GM12874 (cell line): ENCODE results near the gene IL4I1.

Experiments used
- TF ChIP-seq, protein P1 (sequence below): IDR thresholded peaks from 2 replicates; pipeline ENCODE4 v1.5.1; 2011; ENCODE audit warnings: low read depth, mild to moderate bottlenecking, control low read depth, low read length, moderate library complexity; ENCODE audit not compliant: insufficient read depth

IL4I1 gene

DNA sequence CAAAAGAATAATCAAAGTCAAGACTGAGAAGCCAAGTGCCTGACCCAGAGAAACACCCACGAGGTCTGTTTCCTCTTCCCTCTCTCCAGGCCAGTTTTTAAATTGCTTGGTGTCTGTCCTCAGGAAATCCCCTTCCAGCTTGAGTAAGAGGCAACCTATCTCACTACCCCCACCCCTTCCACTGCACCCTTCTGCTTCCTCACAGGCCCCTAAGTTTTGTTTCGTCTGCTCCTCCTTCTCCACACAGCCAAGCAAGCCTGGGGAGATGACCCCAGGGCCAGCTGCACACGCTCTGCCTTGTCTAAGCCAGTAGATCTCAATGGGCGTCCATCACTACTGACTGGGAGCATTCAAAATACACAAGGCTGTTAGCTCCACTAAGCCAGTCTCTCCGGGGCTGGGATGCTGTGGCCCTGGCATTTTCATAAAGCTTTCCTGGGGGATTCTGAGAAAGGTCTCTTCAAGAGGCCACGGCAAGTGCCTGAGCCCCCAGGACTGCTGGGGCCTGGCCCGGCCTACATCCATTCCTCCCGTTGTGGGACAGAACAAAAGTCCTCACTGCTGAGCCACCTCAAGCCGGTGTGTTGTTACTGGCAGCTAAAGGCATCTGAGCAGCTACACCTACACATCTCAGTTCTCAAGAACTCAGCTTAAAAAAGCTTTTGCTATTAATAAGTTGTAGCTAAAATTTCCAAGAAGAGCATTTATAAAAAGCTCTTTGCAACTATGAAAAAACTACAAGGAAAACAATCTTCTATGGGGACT, 14.9 kb upstream of the IL4I1 start:
- TF ChIP-seq, protein P1, sequence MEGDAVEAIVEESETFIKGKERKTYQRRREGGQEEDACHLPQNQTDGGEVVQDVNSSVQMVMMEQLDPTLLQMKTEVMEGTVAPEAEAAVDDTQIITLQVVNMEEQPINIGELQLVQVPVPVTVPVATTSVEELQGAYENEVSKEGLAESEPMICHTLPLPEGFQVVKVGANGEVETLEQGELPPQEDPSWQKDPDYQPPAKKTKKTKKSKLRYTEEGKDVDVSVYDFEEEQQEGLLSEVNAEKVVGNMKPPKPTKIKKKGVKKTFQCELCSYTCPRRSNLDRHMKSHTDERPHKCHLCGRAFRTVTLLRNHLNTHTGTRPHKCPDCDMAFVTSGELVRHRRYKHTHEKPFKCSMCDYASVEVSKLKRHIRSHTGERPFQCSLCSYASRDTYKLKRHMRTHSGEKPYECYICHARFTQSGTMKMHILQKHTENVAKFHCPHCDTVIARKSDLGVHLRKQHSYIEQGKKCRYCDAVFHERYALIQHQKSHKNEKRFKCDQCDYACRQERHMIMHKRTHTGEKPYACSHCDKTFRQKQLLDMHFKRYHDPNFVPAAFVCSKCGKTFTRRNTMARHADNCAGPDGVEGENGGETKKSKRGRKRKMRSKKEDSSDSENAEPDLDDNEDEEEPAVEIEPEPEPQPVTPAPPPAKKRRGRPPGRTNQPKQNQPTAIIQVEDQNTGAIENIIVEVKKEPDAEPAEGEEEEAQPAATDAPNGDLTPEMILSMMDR = no peak

DNA sequence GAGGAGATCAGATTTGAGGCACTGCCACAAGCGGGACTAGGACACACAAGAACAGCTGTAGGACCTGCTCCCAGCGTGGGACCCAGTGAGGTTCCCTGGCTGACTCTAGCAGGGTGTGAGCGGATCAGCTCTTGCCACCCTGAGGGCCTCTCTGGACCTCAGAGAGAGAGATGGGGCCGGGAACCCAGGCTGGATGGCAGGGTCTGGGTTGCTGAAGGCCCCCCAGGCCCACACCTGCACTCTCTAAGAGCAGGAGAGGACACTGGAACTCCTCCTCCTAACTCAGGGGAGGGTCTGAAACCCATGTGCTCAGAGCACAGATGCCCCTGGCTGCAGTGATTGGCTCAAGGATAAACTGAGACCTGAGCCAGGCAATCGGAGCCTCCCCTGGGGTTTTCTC, 13.5 kb upstream of the IL4I1 start:
- TF ChIP-seq, protein P1 = no peak

DNA sequence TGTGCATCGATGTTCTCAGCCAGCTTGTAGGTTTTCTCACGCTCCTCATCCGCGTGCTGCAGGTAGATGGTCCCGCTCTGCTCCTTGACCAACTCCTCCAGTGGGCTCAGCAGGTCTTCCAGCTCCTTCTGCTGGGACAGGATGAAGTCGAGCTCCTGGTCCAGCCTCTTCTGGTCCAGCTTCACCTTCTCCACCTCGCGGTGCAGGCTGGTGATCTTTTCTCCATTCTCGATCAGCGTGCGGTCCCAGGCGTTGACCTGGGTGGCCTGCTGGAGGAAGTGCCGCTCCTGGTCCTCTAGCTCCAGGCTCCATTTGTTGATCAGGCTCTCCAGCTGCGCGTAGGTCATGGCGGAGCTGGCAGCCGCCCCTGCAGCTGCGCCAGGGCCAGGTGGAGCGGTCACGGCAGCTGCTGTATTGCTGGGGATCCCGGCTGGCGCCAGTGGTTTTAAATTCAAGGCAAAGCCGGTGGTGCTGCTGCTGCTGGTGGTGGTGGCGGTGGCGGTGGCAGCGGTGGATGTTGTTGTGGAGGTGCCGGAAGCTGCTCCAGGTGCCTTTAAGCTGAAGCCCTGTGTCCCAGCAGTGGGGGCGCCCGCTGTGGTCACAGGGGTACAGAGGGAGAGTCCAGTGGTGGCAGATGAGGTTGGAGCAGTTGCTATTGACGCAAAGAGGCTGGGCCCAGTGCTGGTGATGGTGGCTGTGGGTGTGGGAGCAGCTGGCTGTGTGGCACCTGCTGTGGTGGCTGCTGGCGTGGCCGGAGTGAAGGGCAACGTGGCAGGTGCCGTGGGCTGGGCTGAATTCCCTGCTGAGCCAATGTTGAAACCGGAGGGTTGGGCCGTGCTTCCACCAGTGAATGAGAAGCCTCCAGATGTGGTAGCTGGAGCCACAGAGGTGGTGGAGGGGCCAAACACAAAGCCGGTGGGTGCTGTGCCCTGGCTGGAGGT, 12.1 kb upstream of the IL4I1 start:
- TF ChIP-seq, protein P1 = no peak

DNA sequence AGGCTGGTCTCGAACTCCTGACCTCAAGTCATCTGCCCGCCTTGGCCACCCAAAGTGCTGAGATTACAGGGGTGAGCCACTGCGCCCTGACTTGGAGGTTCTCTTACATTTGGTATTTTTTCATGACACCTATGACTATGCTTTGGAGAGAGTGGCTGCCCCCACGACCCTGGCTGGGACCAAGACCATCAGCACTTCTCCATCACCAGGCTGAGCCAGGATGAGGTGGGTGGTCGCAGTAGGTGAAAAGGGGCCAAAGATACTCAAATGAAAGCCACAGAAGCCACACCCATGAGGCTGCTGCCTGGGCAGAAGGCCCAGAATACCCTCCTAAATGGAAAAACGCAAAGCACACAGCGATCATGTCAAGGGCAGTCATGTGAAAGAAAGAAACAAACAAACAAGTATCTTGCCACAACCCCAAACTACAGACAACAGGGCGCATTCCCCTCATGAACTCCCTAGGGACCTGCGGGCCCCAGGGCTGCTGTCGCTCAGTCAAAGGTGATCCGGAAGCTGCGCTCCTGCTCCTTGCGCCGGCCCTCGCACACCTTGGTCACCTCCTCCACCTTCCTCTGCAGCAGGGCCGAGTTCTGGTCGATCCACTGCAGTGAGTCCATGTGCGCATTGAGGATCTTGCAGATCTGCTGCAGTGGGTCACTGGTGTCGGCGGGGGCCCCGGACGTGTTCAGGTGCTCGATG, 11.2 kb upstream of the IL4I1 start:
- TF ChIP-seq, protein P1 = no peak

DNA sequence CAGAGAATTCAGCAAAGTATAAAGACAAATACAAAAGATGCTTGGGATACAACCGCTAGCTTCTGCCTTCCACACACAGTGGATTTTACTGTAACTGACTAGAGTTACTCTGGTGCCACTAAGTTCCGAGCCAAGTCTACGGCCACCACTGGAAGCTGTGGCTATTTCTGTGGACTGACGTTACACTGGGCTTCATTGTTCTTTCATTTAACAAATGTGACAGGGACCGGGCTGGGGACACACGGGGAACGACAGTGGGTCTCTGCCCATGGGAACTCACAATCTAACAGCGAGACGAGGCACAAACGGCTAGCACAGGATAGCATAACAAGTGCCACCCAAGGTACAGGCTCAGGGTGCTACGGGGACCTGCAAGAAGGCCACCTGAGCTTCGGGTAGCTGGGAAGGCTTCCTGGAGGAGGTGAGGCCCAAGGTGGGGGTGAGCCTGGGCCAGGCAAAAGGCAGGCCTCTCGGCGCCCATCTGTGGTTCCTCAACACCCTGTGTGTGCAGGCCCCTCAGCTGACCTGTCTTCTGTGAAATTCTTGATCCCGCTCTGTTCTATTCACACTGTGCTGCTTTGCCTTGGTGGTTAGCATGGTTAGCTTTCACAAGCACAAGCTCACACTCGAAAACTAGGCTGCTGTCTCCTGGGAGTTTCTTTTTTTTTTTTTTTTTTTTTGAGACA, 10.3 kb upstream of the IL4I1 start:
- TF ChIP-seq, protein P1 = no peak

DNA sequence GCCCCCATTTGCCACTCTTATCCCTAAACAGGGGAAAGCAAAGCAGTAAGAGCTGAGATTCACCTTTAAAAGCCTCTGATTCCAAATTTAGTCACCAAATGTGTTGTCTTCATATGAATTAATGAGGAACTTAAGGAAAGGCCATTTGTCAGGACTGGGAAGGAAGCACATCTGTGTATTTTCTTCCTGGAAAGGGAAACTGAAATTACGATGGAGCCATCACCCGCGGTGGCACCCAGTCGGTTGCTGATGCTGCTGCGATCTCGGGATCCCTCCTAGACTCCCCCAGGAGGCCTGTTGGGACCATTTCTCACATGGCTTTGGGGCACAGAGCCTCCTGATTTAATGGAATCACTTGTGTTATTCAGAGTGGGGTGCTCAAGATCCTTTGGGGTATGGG, 7.4 kb upstream of the IL4I1 start:
- TF ChIP-seq, protein P1 = no peak
